Activated CD4-positive, alpha-beta T cell treated with anti-CD3 and anti-CD28 coated beads, Interleukin-2, amount 10 ng/mL, durations not matched to agents 7 days and 5 days (primary cell): ENCODE data around the gene HDLBP. TPM values are rescaled to one million over a fixed set of nuclear protein-coding genes. Genes with fewer than 3 reads are reported as not detected.

Source experiments
- CTCF ChIA-PET: fragments of 350-600 bp; sonication (Branson Sonifier 250); formaldehyde crosslinking; loops from one replicate; lab custom pipeline; 2021; ENCODE audit warnings: antibody characterized with exemption; lab: Charles Lee
- POLR2A ChIA-PET: fragments of 350-600 bp; sonication (Branson Sonifier 250); formaldehyde crosslinking; loops from one replicate; lab custom pipeline; 2021; ENCODE audit warnings: antibody characterized with exemption; lab: Charles Lee
- DNase-seq: peaks from one replicate; pipeline ENCODE4 v3.0.0-alpha.2; 2020
- H3K27ac Mint-ChIP-seq: one replicate; pipeline ENCODE4 v1.8.0; 2021; ENCODE audit warnings: mild to moderate bottlenecking, moderate library complexity, mixed read lengths
- H3K27me3 Mint-ChIP-seq: one replicate; pipeline ENCODE4 v1.8.0; 2021; ENCODE audit warnings: mixed read lengths
- H3K36me3 Mint-ChIP-seq: one replicate; pipeline ENCODE4 v1.8.0; 2021; ENCODE audit warnings: low read depth, mixed read lengths
- H3K4me1 Mint-ChIP-seq: one replicate; pipeline ENCODE4 v1.8.0; 2021; ENCODE audit warnings: mixed read lengths
- H3K4me3 Mint-ChIP-seq: one replicate; pipeline ENCODE4 v1.8.0; 2021; ENCODE audit warnings: mild to moderate bottlenecking, moderate library complexity, mixed read lengths
- H3K9me3 Mint-ChIP-seq: one replicate; pipeline ENCODE4 v1.8.0; 2021; ENCODE audit warnings: mixed read lengths
- total RNA-seq, 2 experiments: library from RNA; stranded (reverse); gene quantifications; one replicate each; pipeline ENCODE4 v1.2.3, GENCODE V29; 2021

Gene HDLBP
- total RNA-seq, 2 experiments from 2014 or later = 198 to 203 TPM

DNA sequence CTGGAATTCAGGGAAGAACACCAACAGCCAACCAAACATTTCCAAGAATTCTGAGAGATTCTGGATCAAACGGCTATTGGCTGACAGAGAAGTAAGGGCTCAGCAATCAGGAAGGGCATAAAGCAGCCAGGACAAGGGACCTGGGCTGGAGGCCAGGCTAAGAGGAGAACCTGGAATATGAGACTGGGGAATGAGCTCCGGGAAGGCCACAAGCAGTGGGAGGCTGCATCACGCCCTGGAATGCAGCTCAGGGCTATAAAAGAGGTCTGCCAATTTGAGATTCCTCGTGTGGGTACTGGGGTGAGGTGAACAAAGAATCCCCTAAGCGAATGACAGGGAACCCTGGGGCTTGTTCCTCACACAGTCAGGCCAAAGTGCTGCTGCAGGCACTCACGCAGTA lies 66.6 kb downstream of the HDLBP start:
- H3K9me3 Mint-ChIP-seq = no peaks in the 10 kb centered on the region
- H3K36me3 Mint-ChIP-seq = peaks cover 65% of the 10 kb centered on the region
- no peak overlapping the region for H3K27ac Mint-ChIP-seq
- no peak for DNase-seq
- H3K27me3 Mint-ChIP-seq = no peaks in the 10 kb centered on the region
- no peak overlapping the region for H3K4me3 Mint-ChIP-seq
- CTCF ChIA-PET = interaction anchor here (1.1 kb wide), 1 partner anchor 13 kb away, joined by 3 read pairs; no protein-coding TSS in a partner anchor
- no peaks in the 10 kb centered on the region for H3K4me1 Mint-ChIP-seq
- POLR2A ChIA-PET = no interaction called here

DNA sequence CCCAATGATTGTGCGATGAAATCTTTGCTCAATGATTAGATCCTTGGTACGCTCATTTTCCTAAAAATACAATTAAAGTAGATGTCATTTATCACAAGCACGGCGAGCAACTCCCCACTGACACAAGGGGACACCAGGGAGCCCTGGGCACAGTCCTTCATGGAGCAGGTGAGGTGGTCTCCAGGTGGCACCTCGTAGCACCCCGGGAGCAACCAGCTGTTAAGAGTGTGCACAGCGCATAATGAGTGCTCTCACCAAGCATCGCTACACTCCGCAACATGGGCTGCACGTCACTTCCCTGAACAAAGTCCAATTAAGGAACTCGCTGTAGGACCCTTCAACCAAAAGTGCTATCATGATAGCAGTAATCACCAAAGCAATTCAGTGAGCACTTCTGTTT lies 67.2 kb downstream of the HDLBP start:
- ChIA-PET POLR2A (no interaction called here), CTCF (no interaction called here)
- Mint-ChIP-seq H3K27me3 (no peaks in the 10 kb centered on the region), H3K4me3 (no peak overlapping the region), H3K4me1 (no peaks in the 10 kb centered on the region), H3K36me3 (peaks cover 64% of the 10 kb centered on the region), H3K27ac (no peak overlapping the region), H3K9me3 (no peaks in the 10 kb centered on the region)
- no peak for DNase-seq

DNA sequence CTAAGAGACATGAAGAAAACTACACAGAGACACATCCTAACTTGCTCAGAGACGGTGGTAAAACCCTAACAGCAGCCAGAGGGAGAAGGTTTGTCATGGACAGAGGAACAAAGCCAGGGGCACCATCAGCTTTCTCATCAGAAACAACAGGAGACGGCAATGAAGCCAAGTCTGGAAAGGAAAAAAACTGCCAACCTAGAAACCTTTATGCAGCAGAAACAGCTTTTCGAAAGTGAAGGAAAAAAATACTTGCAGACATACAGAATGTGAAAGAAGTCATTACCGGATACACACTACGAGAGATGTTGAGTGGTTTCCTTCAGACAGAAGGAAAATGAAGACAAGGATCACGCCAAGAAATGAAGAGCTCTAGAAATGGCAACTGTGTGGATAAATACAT lies 71.1 kb downstream of the HDLBP start:
- H3K4me1 Mint-ChIP-seq = no peaks in the 10 kb centered on the region
- ChIA-PET POLR2A (no interaction called here), CTCF (interaction anchor here (1.2 kb wide), 1 partner anchor 11 kb away, joined by 3 read pairs; no protein-coding TSS in a partner anchor)
- no peak for DNase-seq
- peak overlapping the region; percentile 37 for H3K27ac Mint-ChIP-seq
- no peaks in the 10 kb centered on the region for H3K9me3 Mint-ChIP-seq
- peaks cover 69% of the 10 kb centered on the region for H3K36me3 Mint-ChIP-seq
- H3K27me3 Mint-ChIP-seq = no peaks in the 10 kb centered on the region
- H3K4me3 Mint-ChIP-seq = no peak overlapping the region

DNA sequence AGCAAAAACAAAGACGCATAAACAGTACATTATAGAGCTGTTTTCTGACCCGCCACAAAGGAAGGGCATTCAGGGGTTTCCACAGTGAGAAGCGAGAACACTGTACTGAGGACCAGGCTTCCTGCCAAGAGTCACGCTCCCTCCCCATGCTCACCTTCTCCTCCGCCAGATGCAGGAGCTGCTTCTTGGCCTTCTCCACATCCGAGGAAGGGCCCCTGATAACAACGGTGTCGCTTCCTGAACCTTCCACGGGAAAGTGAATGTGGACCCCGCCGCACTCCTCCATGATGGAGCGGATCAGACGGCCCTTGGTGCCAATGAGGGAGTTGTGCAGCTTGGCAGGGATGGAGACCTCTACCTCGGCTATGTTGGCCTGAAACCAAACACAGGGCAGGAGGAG lies 73.2 kb downstream of the HDLBP start:
- CTCF ChIA-PET = interaction anchor here (1.1 kb wide), 1 partner anchor 35 kb away, joined by 3 read pairs; no protein-coding TSS in a partner anchor
- Mint-ChIP-seq H3K27ac (no peak overlapping the region), H3K9me3 (no peaks in the 10 kb centered on the region), H3K4me3 (no peak overlapping the region), H3K36me3 (peaks cover 72% of the 10 kb centered on the region), H3K27me3 (no peaks in the 10 kb centered on the region), H3K4me1 (no peaks in the 10 kb centered on the region)
- POLR2A ChIA-PET = interaction anchor here (0.6 kb wide), 1 partner anchor 68 kb away, joined by 4 read pairs; no protein-coding TSS in a partner anchor
- no peak for DNase-seq

DNA sequence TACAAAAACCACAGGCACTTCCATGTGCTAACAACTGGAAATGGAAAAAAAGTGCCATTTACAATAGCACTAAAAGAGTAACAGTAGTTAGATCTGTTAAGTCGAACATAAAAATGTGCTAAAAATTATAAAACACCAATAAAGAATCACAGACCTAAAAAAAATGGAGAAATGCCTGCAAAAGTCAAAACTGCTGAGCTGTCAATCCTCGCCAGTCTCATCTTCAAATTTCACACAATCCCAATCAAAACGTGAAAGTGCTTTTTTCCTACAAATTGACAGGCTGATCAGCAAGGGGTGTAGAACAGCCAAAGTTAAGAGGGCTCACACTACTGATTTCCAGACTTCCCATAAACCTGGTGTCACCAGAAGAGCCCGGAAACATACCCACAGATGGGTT lies 73.8 kb downstream of the HDLBP start:
- no peaks in the 10 kb centered on the region for H3K9me3 Mint-ChIP-seq
- CTCF ChIA-PET = interaction anchor here (1.1 kb wide), 1 partner anchor 36 kb away, joined by 3 read pairs; no protein-coding TSS in a partner anchor
- H3K27me3 Mint-ChIP-seq = no peaks in the 10 kb centered on the region
- DNase-seq = no peak
- POLR2A ChIA-PET = interaction anchor here (0.6 kb wide), 1 partner anchor 67 kb away, joined by 4 read pairs; no protein-coding TSS in a partner anchor
- H3K27ac Mint-ChIP-seq = no peak overlapping the region
- H3K4me3 Mint-ChIP-seq = no peak overlapping the region
- H3K36me3 Mint-ChIP-seq = peaks cover 74% of the 10 kb centered on the region
- H3K4me1 Mint-ChIP-seq = no peaks in the 10 kb centered on the region

DNA sequence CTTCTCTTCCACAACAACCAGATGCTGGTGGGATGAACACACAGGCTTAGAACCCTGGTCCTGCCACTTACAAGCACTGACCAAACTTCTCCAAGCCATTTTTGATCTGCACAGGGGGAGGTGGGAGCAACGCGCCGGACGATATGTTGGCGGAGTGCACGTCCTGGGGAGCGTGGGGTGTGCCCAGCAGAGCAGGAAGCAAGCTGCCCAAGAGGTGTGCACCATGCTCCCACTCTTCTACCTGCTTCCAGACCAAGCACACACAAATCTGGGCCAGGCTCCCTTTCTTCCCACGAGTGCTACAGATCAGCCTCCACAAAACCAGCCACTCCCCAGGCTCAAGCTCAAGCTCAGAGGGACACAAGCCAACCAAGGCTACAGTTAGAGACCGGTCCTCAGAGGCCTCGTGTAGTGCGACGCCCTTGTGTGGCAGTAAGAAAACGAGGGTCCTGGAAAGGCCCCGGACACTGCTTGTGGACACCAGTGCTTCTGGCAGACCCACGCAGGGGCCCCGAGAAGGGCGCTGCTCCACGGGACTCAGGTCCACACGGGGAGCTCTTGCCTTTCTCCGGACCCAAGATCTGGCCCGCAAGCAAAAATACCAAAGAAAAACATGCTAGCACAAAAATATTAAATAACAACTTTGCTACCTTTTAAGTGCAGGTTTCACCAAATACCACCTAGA lies 75.0 kb downstream of the HDLBP start:
- Mint-ChIP-seq H3K27me3 (no peaks in the 10 kb centered on the region), H3K4me3 (no peak overlapping the region), H3K4me1 (no peaks in the 10 kb centered on the region), H3K27ac (no peak overlapping the region), H3K36me3 (peaks cover 74% of the 10 kb centered on the region), H3K9me3 (no peaks in the 10 kb centered on the region)
- DNase-seq = no peak
- CTCF ChIA-PET = no interaction called here
- POLR2A ChIA-PET = no interaction called here

DNA sequence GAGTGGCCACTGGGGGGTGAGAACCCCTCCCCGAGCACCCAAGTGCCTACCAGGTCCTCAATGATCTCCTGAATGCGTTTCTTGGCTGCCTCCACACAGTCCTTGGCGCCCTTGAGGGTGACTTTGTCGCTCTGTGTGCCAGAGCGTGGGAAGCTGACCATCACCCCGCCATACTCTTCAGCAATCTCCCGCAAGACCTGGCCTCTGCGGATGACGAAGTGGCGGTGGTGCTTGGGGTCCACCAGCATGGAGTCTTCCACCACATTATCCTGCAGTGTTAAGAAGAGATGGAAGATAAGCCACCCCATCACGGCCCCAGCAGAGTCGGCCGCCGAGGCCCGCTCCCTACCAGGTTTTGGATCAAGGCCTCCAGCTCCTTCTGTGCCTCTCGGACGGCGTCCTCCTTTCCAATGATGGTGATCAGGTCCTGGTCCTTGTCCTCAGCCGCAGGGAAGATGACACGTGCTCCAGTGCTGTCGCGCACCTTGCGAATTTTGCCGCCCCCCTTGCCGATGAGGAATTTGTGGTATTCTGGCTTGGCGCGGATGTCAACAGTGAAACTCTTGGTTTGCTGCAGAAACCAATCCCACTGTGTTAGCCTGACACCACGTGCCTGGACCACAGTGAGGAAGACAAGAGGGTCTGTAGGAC lies 75.8 kb downstream of the HDLBP start:
- no peak for DNase-seq
- ChIA-PET POLR2A (no interaction called here), CTCF (no interaction called here)
- Mint-ChIP-seq H3K4me1 (no peaks in the 10 kb centered on the region), H3K27ac (no peak overlapping the region), H3K27me3 (no peaks in the 10 kb centered on the region), H3K4me3 (no peak overlapping the region), H3K36me3 (peaks cover 77% of the 10 kb centered on the region), H3K9me3 (no peaks in the 10 kb centered on the region)

DNA sequence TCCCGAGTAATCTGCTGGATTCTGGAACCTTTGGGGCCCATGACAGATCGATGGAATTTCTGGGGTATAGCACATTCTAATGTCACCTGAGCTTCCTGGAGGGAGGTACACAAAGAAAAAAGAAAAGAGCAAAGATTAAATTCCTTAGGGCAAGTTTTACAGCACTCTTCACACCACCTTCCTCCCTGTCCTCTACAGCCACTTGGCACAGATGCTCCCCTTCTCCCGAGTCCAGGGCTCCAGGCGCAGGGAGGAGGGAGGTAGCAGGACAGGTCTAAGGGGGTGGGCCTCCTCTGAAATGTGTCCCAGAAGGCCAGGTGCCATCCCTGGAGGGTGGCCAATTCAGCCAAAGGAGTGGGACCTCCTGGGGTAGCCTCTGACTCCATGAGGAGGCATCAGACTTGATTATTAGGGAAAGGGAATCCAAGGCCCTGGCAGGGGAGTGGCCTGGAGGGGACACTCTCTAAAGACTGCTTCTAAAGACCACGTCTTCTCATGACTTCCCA lies 76.7 kb downstream of the HDLBP start:
- POLR2A ChIA-PET = no interaction called here
- DNase-seq = no peak
- H3K27ac Mint-ChIP-seq = no peak overlapping the region
- no peaks in the 10 kb centered on the region for H3K9me3 Mint-ChIP-seq
- CTCF ChIA-PET = no interaction called here
- no peaks in the 10 kb centered on the region for H3K27me3 Mint-ChIP-seq
- H3K4me3 Mint-ChIP-seq = no peak overlapping the region
- peaks cover 72% of the 10 kb centered on the region for H3K36me3 Mint-ChIP-seq
- no peaks in the 10 kb centered on the region for H3K4me1 Mint-ChIP-seq

DNA sequence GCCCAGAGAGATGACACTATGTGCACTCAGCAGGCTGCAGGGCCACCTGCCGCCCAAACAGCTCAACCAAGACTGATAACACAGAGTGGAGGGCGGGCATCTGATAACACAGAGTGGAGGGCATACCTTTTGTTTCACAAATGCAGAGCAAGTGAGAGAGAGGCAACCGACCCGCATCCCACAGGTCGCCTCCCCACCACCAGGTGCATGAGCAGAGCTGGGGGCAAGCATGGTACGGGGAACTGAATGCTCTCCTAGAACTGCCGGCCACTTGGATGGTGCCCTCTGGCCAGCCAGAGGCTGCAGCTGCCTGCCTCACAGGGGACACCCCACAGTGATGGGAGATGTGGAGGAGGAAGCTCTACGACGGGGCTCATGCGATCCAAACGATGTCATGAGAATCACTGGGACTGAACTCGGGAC lies 77.5 kb downstream of the HDLBP start:
- Mint-ChIP-seq H3K27ac (no peak overlapping the region), H3K36me3 (peaks cover 72% of the 10 kb centered on the region), H3K4me1 (no peaks in the 10 kb centered on the region), H3K9me3 (no peaks in the 10 kb centered on the region), H3K4me3 (no peak overlapping the region), H3K27me3 (no peaks in the 10 kb centered on the region)
- POLR2A ChIA-PET = no interaction called here
- CTCF ChIA-PET = interaction anchor here (0.5 kb wide), 1 partner anchor 459 kb away, joined by 4 read pairs; no protein-coding TSS in a partner anchor
- DNase-seq = no peak

DNA sequence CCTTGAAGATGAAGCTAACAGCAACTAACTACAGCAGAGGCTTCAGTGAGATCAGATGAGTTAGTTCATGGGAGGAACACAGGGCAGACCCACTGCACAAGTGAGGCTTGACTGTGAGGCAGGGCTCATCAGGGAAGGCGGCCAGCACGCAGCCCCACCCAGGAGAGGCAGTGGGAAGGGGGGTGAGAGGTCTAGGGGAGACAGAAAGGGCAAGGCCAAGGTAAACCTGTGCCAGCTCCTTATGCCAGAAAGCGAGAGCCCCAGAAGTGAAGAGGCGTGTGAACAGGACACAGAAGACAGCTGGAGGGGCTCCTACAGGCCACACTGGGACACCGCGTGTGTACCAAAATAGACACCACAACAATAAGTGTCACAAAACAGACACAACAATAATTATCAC lies 78.4 kb downstream of the HDLBP start:
- DNase-seq = no peak
- Mint-ChIP-seq H3K27ac (no peak overlapping the region), H3K4me1 (no peaks in the 10 kb centered on the region), H3K4me3 (no peak overlapping the region), H3K9me3 (no peaks in the 10 kb centered on the region), H3K36me3 (peaks cover 69% of the 10 kb centered on the region), H3K27me3 (no peaks in the 10 kb centered on the region)
- POLR2A ChIA-PET = no interaction called here
- CTCF ChIA-PET = interaction anchor here (0.6 to 1.6 kb wide), 4 partner anchors 8 to 49 kb away, joined by 3 read pairs; no protein-coding TSS in a partner anchor

DNA sequence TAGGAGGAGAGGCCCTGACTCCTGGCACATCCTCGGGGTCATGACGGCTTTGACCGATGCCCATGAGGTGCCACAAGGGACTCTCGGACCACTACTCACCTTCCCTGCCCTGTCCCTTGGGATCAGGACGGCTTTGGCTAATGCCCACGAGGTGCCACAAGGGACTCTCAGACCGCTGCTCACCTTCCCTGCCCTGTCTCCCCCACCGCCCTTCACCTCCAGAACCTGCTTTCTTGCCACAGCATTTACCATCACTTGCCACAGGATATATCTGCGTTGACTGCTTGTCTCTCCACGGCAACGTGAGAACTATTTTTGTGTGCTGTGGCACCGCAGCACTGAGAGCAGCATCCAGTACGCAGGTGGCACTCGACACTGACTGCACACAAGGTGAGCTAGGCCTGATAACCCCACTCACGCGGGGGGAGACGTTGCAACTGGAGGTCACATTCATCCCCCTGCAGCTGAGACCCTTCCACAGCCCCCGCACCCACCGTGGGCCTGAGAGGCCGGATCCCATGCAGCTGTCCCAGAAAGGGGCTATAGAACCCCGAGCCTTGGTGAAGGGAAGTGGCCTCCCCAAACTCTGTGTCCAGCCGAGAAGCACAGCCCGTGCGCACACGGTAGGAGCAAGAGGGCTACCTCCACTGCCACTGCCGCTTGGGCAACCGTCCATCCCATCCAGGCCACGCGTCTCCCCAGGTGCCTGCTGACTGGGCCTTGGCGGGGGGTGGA lies 79.4 kb downstream of the HDLBP start:
- Mint-ChIP-seq H3K4me3 (no peak overlapping the region), H3K9me3 (no peaks in the 10 kb centered on the region), H3K36me3 (peaks cover 68% of the 10 kb centered on the region), H3K27me3 (no peaks in the 10 kb centered on the region), H3K27ac (no peak overlapping the region), H3K4me1 (no peaks in the 10 kb centered on the region)
- ChIA-PET POLR2A (no interaction called here), CTCF (interaction anchor here (0.6 to 1.6 kb wide), 4 partner anchors 9 to 70 kb away, joined by 3 read pairs; no protein-coding TSS in a partner anchor)
- DNase-seq = no peak

DNA sequence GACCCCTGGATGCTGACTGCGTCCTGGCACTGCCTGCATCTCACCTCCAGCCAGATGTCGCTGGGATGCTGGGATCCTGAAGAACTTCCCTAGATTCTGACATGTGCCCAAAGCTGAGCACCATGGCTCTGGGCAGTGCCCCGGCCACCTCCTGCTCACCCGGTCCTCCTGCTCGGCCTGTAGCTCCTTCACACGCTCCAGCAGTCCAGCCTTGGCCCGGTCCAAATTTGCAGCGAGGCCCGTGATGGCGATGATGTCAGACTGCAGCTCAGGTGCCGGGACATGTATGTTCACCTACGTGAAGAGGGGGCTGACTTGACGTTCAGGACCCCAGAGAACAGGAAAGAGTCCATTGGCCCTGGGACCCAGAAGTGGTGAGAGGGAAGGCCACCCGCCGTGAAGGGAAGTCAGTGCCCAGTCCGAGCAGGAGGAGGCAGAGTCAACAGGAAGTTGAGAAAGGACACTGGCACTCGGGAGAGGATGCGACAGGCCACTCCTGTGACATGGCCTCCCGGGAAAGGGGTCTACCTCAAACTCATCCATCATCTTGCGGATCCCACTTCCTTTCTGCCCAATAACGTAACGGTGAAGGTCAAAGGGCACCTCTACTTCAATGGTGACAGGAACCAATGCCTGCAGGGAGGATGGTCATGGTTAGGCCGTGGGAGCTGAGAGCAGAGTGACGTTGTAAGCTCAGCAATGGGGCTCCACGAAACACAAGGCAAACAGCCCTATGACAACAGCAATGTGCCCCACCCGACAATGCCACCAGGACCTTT lies 80.3 kb downstream of the HDLBP start:
- no peak for DNase-seq
- Mint-ChIP-seq H3K4me3 (no peak overlapping the region), H3K9me3 (no peaks in the 10 kb centered on the region), H3K36me3 (peaks cover 63% of the 10 kb centered on the region), H3K27me3 (no peaks in the 10 kb centered on the region), H3K4me1 (no peaks in the 10 kb centered on the region), H3K27ac (no peak overlapping the region)
- CTCF ChIA-PET = no interaction called here
- POLR2A ChIA-PET = no interaction called here
